GM12864 (cell line): ENCODE results near the gene PHKB.
A peak's percentile ranks its signal among the peaks of the same experiment; 100 is the strongest.
"Not testable (repeated sequence)": the region's sequence is repeated elsewhere in the genome, so short reads cannot be mapped to it uniquely, and the experiment has no call there.

ENCODE experiments used
- DNase-seq: peaks from one replicate; pipeline ENCODE4 v3.0.0-alpha.2; 2011; ENCODE audit warnings: low read depth
- H3K4me3 ChIP-seq: 2 replicates; pipeline ENCODE4 v1.5.1; 2011; ENCODE audit warnings: mild to moderate bottlenecking, low read depth, low read length, control low read depth
- TF ChIP-seq, protein P1 (sequence below): IDR thresholded peaks from 2 replicates; pipeline ENCODE4 v1.5.1; 2011; ENCODE audit warnings: low read depth, mild to moderate bottlenecking, moderate library complexity, low read length, control low read depth, inconsistent platforms; ENCODE audit errors: missing control alignments

PHKB gene

DNA sequence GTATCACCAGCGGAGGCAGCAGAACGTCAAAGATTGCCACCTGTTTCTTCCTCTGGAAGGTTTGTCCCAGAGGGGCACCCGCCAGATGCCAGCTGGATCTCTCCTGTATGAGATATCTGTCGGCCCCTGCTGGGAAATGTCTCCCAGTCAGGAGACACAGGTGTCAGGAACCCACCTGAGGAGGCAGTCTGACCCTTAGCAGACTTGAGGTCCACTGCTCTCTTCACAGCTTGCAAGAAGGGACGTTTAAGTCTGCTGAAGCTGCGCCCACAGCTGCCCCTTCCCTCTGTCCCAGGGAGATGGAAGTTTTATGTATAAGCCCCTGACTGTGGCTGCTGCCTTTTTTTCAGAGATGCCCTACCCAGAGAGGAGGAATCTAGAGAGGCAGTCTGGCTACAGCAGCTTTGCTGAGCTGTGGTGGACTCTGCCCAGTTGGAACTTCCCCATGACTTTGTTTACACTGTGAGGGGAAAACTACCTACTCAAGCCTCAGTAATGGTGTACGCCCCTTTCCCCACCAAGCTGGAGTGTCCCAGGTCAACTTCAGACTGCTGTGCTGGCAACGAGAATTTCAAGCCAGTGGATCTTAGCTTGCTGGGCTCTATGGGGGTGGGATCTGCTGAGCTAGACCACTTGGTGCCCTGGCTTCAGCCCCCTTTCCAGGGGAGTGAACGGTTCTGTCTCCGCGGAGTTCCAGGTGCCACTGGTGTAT lies 92.9 kb downstream of the PHKB start:
- no peak for DNase-seq
- TF ChIP-seq, protein P1, sequence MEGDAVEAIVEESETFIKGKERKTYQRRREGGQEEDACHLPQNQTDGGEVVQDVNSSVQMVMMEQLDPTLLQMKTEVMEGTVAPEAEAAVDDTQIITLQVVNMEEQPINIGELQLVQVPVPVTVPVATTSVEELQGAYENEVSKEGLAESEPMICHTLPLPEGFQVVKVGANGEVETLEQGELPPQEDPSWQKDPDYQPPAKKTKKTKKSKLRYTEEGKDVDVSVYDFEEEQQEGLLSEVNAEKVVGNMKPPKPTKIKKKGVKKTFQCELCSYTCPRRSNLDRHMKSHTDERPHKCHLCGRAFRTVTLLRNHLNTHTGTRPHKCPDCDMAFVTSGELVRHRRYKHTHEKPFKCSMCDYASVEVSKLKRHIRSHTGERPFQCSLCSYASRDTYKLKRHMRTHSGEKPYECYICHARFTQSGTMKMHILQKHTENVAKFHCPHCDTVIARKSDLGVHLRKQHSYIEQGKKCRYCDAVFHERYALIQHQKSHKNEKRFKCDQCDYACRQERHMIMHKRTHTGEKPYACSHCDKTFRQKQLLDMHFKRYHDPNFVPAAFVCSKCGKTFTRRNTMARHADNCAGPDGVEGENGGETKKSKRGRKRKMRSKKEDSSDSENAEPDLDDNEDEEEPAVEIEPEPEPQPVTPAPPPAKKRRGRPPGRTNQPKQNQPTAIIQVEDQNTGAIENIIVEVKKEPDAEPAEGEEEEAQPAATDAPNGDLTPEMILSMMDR: no peak
- H3K4me3 ChIP-seq: no peak overlapping the region

DNA sequence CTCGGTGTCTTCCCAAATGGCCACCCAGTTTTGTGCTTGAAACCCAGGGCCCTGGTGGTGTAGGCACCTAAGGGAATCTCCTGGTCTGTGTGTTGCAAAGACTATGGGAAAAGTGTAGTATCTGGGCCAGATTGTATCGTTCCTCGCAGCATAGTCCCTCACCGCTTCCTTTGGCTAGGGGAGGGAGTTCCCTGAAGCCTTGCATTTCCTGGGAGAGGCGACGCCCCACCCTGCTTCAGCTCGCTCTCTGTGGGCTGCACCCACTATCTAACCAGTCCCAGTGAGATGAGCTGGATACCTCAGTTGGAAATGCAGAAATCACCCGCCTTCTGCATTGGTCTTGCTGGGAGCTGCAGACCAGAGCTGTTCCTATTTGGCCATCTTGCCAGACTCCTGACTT lies 93.5 kb downstream of the PHKB start:
- DNase-seq, H3K4me3 ChIP-seq: not testable (repeated sequence)

DNA sequence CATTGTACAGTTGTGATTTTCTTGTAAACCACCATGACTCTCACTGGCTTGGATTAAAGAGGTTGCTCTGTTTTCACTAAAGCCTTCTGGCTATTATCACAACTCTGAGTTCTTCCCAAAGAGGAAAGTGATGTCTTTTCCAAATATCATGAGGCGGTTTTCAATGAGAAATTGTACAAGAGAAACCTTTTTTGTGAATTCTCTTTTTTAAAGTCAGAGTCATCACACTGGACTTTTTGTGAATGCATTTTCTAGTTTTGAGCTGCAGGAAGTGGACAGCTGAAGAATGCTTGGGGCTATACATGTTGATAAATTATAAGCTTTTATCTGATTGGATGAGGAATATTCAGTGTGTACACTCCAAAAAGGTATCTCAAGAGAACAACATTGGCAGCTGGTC lies 100.2 kb downstream of the PHKB start:
- H3K4me3 ChIP-seq: no peak overlapping the region
- no peak for DNase-seq
- TF ChIP-seq, protein P1: no peak

DNA sequence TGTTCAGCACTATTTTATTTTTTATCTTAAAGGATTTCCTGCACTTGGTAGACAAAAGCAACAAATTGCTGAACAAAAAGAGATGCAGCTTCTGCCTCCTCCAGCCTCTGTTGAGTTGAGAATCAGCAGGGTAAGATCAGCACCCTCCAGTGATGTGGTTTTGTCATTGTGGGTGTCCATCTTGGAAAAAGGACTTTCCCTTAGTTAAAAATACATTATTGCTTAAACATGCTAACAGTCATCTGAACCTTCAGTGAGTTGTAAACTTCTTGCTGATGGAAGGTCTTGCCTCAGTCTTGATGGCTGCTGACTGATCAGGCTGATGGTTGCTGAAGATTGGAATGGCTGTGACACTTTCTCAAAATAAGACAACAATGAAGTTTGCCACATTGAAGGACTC lies 101.2 kb downstream of the PHKB start:
- TF ChIP-seq, protein P1: no peak
- DNase-seq: no peak
- no peak overlapping the region for H3K4me3 ChIP-seq

DNA sequence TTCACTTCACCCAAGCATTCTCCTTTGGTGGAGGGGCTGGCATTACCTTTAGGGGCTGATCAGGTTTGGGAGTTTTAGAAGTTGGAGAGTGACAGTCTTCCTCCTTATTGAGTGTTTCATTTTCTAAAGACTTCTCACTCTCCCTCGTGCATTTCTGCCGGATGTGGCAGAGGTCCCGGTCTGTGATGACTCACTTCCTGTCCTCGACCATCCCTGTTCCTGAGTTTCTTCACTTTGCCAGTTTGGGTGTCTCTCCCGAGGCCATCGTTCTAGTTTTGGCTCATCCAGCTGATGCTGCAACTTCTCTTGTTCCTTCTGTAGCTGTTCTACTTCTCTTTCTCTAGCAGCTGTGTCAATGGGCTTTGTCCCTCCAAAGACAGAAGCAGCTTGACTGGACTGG lies 104.3 kb downstream of the PHKB start:
- peak; percentile 24 for DNase-seq
- TF ChIP-seq, protein P1: no peak
- H3K4me3 ChIP-seq: no peak overlapping the region

DNA sequence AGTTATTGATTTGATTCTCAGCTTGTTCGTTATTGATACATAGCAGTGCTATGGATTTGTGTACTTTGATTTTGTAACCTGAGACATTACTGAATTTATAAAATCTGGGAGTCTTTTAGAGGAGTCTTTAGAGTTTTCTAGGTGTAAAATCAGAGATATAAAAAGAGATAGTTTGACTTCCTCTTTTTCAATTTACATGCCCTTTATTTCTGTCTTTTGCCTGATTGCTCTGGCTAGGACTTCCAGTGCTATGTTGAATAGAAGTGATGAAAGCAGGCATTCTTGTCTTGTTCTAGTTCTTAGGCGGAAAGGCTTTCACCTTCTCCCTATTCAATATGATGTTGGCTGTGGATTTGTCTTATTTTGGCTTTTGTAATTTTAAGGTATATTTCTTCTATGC lies 106.2 kb downstream of the PHKB start:
- TF ChIP-seq, protein P1: no peak
- no peak overlapping the region for H3K4me3 ChIP-seq
- no peak for DNase-seq

DNA sequence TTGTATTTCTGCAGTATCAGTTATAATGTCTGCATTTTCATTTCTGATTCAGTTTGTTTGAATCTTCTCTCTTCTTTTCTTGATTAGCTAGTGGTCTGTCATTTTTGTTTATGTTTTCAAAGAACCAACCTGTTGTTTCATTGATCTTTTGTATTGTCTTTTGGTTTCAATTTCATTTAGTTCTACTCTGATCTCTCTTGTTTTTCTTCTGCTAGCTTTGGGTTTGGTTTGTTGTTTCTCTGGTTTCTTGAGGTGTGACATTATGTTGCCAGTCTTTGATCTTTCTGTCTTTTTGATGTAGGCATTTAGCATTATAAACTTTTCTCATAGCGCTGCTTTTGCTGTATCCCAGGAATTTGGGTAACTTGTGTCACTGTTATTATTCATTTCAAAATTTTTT lies 107.2 kb downstream of the PHKB start:
- TF ChIP-seq, protein P1: no peak
- no peak for DNase-seq
- H3K4me3 ChIP-seq: no peak overlapping the region
